GM19372 (cell line): ENCODE measurements around the gene BAIAP2L1.

Experiments used
- ATAC-seq: cut with Tn5 transposase; IDR thresholded peaks from one replicate; pipeline ENCODE4 v1.9.1; 2021; ENCODE audit warnings: mild to moderate bottlenecking, low read depth, moderate library complexity; ENCODE audit not compliant: unreplicated experiment

BAIAP2L1 gene

GRCh38 chr7:98360221-98361130 is 40.4 kb downstream of the BAIAP2L1 start:
- ATAC-seq = no peak

DNA sequence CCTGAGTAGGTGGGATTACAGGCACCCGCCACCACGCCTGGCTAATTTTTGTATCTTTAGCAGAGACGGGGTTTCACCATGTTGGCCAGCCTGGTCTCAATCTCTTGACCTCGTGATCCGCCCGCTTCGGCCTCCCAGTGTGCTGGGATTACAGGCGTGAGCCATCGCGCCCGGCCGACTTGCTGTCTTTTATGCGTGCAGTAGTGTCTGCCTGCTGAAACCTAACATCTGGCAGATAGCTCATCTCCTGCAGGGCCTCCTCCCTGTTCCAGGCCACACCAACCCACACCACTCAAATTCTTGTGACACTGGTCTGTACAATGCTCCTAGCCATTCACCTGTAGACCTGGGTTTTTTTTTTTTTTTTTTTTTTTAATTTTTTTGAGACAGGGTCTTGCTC is 41.5 kb downstream of the BAIAP2L1 start:
- ATAC-seq = no peak

GRCh38 chr7:98358706-98359105 is 42.2 kb downstream of the BAIAP2L1 start:
- ATAC-seq = no peak

DNA sequence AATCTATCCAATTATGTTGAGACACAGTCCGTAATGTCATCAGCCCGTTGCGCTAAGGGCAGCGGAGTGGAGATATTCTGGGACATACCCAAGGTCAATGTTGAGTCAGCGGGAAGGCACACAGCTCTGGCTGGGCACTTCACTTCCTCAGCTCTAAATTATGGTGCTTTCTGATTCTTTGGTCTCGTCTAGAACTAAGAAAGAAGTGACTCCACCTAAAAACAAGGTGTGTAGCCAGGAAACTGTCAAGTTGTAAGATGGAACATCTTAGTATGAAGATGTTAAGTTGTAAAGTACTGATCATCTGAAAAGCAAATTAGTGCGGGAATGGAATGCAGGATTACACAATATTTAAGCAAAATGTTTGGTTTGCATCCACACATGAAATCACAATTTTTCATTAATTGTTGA is 43.1 kb downstream of the BAIAP2L1 start:
- no peak for ATAC-seq

DNA sequence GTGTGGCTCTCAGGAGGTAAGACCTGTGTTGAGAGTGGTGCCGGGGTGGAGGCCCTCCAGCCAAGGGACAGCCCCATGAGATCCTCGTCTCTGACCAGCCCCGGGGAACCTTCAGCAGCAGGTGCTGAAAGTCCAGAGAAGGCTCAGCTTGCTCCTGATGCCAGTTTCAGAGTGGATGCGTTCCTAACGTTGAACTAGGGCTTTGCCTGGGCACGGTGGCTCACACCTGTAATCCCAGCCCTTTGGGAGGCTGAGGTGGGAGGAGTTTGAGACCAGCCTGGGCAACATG is 45.7 kb downstream of the BAIAP2L1 start:
- ATAC-seq = no peak

DNA sequence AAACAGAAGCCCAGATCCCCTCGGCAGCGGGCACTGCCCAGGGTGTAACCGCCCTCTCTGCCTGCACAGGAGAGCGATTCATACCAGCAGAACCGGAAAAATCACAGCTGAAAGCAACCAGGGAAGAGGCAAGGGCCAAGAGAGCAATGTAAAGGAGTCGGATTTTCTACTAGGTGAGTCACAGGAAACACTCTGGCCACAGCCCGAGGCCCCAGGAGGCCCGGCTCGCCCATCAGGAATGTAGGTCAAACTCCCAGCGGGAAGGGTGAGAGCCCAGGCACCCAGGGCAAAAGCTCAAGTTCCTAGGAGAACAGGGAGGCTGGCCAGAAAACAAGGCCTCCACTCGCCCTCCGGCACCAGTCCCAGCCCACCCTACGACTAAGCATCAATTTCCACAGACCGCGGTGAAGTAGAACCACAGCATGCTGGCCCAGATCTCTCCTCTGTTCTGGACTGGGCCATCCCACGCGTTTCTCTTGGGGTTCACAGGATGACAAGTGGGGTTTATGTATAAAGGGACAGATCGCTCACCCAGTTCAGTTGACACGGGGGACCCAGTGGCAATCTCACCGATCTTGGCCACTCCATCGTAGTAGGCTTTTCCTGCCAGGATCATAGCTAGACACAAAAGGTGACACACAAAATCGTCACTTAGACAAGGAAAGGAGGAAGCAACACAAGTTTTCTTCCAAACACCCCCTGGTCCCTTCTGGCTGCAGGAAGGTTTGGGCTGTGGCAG is 46.2 kb downstream of the BAIAP2L1 start:
- no peak for ATAC-seq

GRCh38 chr7:98354052-98354451 is 46.8 kb downstream of the BAIAP2L1 start:
- ATAC-seq = no peak

GRCh38 chr7:98352621-98353020 is 48.3 kb downstream of the BAIAP2L1 start:
- no peak for ATAC-seq

GRCh38 chr7:98351136-98351535 is 49.8 kb downstream of the BAIAP2L1 start:
- no peak for ATAC-seq

- ATAC-seq = no peak
Measured at GRCh38 chr7:98348726-98349474, 52.0 kb downstream of the BAIAP2L1 start.

GRCh38 chr7:98346515-98347069 is 54.3 kb downstream of the BAIAP2L1 start:
- ATAC-seq = no peak

- no peak for ATAC-seq
Measured at GRCh38 chr7:98341106-98341505, 59.8 kb downstream of the BAIAP2L1 start.

DNA sequence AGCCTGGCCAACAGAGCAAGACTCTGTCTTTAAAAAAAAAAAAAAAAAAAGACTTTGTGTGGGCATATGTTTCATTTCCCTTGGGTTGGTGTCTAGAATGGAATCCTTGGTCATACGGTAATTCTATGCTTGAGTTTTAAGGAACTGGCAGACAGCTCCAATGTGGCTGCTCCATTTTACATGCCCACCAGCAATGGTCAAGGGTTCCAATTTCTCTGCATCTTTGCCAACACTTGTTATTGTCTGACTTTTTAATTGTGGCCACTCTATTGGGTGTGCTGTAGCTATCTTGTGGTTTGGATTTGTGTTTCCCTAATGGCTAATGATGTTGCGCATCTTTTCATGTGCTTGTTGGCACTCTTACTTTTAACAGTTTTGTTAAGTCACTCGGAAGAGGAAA is 61.8 kb downstream of the BAIAP2L1 start:
- ATAC-seq = no peak

DNA sequence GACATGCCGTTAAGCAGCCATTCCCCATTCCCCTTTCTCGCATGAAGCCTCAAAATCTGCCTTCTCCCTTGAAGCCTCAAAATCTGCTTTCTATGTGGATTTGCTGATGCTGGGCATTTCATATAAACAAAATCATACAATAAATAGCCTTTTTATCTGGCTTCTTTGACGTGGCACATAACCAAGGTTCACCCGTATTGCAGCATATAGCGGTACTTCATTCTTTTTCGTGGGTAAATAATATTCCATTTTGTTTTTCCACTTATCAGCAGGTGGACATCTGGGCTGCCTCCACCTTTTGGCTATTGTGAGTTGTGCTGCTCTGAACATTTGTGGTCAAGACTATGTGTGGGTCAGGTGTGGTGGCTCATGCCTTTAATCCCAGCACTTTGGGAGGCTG is 62.4 kb downstream of the BAIAP2L1 start:
- ATAC-seq = no peak

DNA sequence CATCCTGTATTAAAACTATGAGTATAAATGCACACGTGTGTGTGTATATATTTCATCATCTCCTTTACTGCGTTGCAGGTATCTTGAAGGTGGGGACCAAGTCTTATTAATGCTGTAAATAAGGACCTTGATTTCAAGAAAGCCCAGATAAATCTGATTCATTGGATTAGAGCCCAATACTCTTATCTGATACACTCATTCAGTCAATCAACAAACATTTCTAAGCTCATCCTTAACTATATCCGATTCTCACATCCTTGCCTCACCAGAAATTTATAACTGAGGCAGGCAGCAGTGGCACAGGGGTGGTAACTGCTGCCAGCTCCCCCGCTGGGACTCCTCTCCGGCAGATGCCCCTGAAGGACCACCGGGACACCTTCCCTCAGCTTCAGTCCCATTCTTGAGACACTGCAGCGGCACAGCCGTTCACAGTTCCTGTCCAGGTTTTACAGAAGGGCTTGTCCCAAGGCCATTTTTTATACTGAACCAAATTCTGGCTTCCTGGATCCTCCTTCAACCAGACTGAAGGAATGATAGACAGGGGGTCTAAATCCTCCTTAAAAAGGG is 65.4 kb downstream of the BAIAP2L1 start:
- no peak for ATAC-seq

DNA sequence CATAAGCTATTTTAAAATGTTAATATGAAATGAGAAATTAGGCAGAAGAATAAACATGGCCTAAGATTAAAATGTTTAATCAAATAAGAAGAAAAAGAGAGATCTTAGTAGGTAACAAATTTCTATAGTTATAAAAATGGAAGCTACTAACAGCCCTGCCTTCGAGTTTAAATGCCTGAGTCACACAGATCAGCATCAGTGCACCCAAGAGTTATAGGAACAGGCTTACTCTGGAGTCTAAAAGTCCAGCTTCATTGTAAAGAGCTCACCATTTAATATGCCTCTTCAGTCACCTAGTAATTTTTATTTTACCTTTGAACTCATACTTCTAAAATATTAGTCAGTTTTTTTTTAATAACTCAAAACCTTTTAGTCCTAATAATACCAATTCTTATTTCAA is 66.8 kb downstream of the BAIAP2L1 start:
- no peak for ATAC-seq

DNA sequence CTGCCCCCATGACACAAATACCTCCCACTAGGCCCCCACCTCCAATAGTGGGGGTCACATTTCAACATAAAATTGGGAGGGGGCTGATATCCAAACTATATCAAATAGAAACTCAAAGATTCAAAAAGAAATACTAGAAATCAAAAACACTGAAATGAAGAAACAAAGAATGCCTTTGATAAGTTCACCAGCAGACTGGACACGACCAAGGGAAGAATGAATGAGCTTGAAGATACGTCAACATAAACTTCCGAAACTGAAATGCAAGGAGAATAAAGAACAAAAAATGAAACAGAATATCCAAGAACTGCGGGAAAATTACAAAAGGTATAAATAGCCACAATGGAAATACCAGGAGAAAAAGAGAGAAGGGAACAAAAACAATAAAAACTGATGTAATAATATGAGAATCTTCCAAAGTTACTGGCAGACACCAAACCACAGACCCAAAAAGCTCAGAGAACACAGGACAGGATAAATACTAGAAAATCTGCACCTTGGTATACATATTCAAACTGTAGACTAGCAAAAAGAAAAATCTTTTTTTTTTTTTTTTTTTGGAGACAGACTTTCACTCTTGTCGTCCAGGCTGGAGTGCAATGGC is 69.9 kb downstream of the BAIAP2L1 start:
- no peak for ATAC-seq

DNA sequence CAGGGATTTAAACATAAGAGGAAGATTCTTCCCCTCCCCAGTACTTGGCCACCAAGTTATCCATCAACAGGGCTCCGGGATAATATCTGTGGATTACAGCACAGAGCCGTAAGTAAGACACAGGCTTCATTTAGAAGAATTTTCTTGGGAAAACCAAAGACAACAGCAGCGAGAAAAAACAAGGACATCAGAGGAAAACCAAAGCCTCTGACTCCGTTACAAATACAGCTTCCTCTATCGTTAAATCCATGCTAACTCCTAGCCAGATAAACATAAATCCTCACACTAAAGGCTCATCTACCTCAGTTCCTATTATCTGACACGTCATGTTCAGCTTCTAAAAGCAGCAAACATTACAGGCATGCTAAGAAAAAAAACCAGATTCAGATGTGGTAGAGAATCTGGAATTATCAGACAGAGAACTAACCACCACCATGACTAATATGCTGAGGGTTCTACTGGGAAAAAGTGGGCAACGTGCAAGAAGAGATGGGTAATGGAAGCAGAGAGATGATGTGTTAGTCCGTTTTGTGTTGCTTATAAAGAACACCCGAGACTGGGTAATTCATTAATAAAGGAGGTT is 71.0 kb downstream of the BAIAP2L1 start:
- no peak for ATAC-seq

GRCh38 chr7:98329100-98329790 is 71.6 kb downstream of the BAIAP2L1 start:
- ATAC-seq = no peak
